MM.1S (cell line): Measurements from ENCODE around the gene HSD11B2.

Experiments used
- EZH2 ChIP-seq: fragments of 300-600 bp; sonication (generic); optimal IDR thresholded peaks from 2 replicates; pipeline ENCODE3; 2017; ENCODE audit warnings: low read depth, mild to moderate bottlenecking, antibody characterized with exemption, low read length, mixed read lengths
- EZH2phosphoT487 ChIP-seq: fragments of 300-600 bp; sonication (generic); IDR thresholded peaks from 2 replicates; pipeline ENCODE4 v1.6.1; 2018; ENCODE audit warnings: antibody characterized with exemption, low read length
- TF ChIP-seq, protein P1 (sequence below): fragments of 300-600 bp; sonication (generic); IDR thresholded peaks from 2 replicates; pipeline ENCODE4 v1.5.1; 2016; ENCODE audit warnings: antibody characterized with exemption, low read length, mixed read lengths

DNA sequence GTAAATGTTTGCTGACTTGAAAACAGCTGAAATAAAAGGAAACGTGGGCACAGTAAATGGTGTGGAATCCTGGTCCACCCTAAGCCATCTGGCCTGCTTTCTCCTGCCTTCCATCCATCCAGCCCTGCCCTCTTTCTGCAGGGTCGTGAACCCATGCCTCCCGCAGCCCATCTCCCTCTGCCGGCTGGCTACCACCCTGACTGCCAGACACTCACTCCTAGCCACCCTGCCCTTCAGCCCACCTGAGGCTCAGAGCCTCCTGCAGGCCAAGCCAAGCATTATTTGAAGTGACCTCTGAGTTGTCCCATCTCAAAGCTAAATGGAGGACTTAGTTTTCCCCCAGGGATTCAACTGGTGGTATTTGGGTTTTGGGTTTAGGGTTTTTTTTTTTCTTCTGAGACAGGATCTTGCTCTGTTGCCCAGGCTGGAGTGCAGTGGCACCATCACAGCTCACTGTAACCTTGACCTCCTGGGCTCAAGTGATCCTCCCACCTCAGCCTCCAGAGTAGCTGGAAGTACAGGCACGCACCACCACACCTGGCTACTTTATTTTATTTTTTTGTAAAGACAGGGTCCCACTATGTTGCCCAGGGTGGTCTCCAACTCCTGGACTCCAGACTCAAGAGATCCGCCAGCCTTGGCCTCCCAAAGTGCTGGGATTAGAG is 23.0 kb upstream of the HSD11B2 start:
- TF ChIP-seq, protein P1, sequence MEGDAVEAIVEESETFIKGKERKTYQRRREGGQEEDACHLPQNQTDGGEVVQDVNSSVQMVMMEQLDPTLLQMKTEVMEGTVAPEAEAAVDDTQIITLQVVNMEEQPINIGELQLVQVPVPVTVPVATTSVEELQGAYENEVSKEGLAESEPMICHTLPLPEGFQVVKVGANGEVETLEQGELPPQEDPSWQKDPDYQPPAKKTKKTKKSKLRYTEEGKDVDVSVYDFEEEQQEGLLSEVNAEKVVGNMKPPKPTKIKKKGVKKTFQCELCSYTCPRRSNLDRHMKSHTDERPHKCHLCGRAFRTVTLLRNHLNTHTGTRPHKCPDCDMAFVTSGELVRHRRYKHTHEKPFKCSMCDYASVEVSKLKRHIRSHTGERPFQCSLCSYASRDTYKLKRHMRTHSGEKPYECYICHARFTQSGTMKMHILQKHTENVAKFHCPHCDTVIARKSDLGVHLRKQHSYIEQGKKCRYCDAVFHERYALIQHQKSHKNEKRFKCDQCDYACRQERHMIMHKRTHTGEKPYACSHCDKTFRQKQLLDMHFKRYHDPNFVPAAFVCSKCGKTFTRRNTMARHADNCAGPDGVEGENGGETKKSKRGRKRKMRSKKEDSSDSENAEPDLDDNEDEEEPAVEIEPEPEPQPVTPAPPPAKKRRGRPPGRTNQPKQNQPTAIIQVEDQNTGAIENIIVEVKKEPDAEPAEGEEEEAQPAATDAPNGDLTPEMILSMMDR = peak; percentile 27
- TF ChIP-seq EZH2 = no peak
- TF ChIP-seq EZH2phosphoT487 = no peak
